Keratinocyte (primary cell): Measurements from ENCODE around the gene SAMD3. TPM values are rescaled to one million over a fixed set of nuclear protein-coding genes. Genes with fewer than 3 reads are reported as not detected.

Source experiments
- DNase-seq: peaks from one replicate; pipeline ENCODE4 v3.0.0-alpha.2; 2011; ENCODE audit warnings: low read depth, missing footprints, low spot score
- FAIRE-seq: peaks from 2 replicates; lab custom pipeline; 2011; peaks lifted over from hg19 to GRCh38; lab: Jason Lieb, UNC
- H2AFZ ChIP-seq: 2 replicates; pipeline ENCODE4 v1.6.0; 2012; ENCODE audit warnings: low read length, control low read depth, inconsistent platforms; ENCODE audit not compliant: control insufficient read depth
- H3K27ac ChIP-seq: 2 replicates; pipeline ENCODE4 v1.5.1; 2011; ENCODE audit warnings: low read length; ENCODE audit not compliant: control insufficient read depth, insufficient read depth
- H3K27me3 ChIP-seq: 3 replicates; pipeline ENCODE4 v1.6.0; 2011; ENCODE audit warnings: low read length; ENCODE audit not compliant: control insufficient read depth, insufficient read depth; ENCODE audit errors: extremely low read depth
- H3K36me3 ChIP-seq, 2 experiments: 2 replicates in 1 of 2; 3 replicates in 1 of 2; pipeline ENCODE4 v1.5.1; 2011; ENCODE audit warnings: low read length in 2 of 2, mild to moderate bottlenecking in 1 of 2; ENCODE audit not compliant: control insufficient read depth in 2 of 2, insufficient read depth in 2 of 2; ENCODE audit errors: extremely low read depth in 1 of 2
- H3K4me1 ChIP-seq: 3 replicates; pipeline ENCODE4 v1.5.1; 2011; ENCODE audit warnings: low read length; ENCODE audit not compliant: control insufficient read depth, insufficient read depth; ENCODE audit errors: extremely low read depth
- H3K4me2 ChIP-seq: 3 replicates; pipeline ENCODE4 v1.6.0; 2011; ENCODE audit warnings: low read depth, low read length; ENCODE audit not compliant: control insufficient read depth, insufficient read depth; ENCODE audit errors: extremely low read depth
- H3K4me3 ChIP-seq, 3 experiments: fragments of 200-600 bp in 1 of 3; sonication (generic) in 1 of 3; 2 replicates in 2 of 3; 3 replicates in 1 of 3; pipeline ENCODE4 v1.5.1; 2011 to 2016; ENCODE audit warnings: low read length in 3 of 3, mild to moderate bottlenecking in 3 of 3, control low read depth in 2 of 3, inconsistent platforms in 1 of 3, low read depth in 1 of 3, mixed read lengths in 1 of 3, mixed run types in 1 of 3, moderate library complexity in 1 of 3; ENCODE audit not compliant: control insufficient read depth in 2 of 3, insufficient read depth in 2 of 3; ENCODE audit errors: extremely low read depth in 1 of 3
- H3K79me2 ChIP-seq: 2 replicates; pipeline ENCODE4 v1.6.0; 2012; ENCODE audit warnings: low read length; ENCODE audit not compliant: control insufficient read depth, insufficient read depth
- H3K9ac ChIP-seq: 3 replicates; pipeline ENCODE4 v1.6.0; 2011; ENCODE audit warnings: low read length; ENCODE audit not compliant: control insufficient read depth, insufficient read depth; ENCODE audit errors: extremely low read depth
- H3K9me1 ChIP-seq: 3 replicates; pipeline ENCODE4 v1.6.0; 2011; ENCODE audit warnings: low read length; ENCODE audit not compliant: control insufficient read depth, insufficient read depth; ENCODE audit errors: extremely low read depth
- H3K9me3 ChIP-seq: 2 replicates; pipeline ENCODE4 v1.5.1; 2012; ENCODE audit warnings: low read depth, low read length; ENCODE audit not compliant: control insufficient read depth
- H4K20me1 ChIP-seq: 3 replicates; pipeline ENCODE4 v1.6.0; 2011; ENCODE audit warnings: low read length; ENCODE audit not compliant: control insufficient read depth, insufficient read depth; ENCODE audit errors: extremely low read depth
- EZH2 ChIP-seq: IDR thresholded peaks from one replicate; pipeline ENCODE4 v1.6.1; 2012; ENCODE audit warnings: inconsistent platforms, mild to moderate bottlenecking, low read length, moderate library complexity
- dilution Hi-C: fragments of 300-500 bp; cut with MboI; formaldehyde crosslinking; loops from one replicate; pipeline ENCODE4 v1.7.0; 2020; ENCODE audit warnings: low sequenced_read_pairs; ENCODE audit not compliant: extremely low pct_ligation_motif_present
- polyA plus RNA-seq, 5 experiments: library from polyadenylated mRNA; depleted of rRNA in 3 of 5; stranded (reverse) in 3 of 5; stranded (forward) in 1 of 5; unstranded in 1 of 5; fragments of >200 nt; gene quantifications; 1 replicate in 1 of 5; 2 replicates in 3 of 5; 3 replicates in 1 of 5; pipeline versions ENCODE4 v1.2.1 to v1.2.3, GENCODE V29; 2011 to 2012; ENCODE audit warnings: missing spikeins in 2 of 5, low read depth in 1 of 5, low replicate concordance in 1 of 5
- TF ChIP-seq, protein P1 (sequence below), 3 experiments: IDR thresholded peaks in 1 of 3; conservative IDR thresholded peaks in 1 of 3; optimal IDR thresholded peaks in 1 of 3; 2 replicates in 2 of 3; 3 replicates in 1 of 3; pipeline versions ENCODE3 to v1.5.1; 2011; ENCODE audit warnings: low read length in 3 of 3, mild to moderate bottlenecking in 3 of 3, moderate library complexity in 2 of 3, control low read depth in 1 of 3, inconsistent platforms in 1 of 3; ENCODE audit not compliant: insufficient read depth in 2 of 3; ENCODE audit errors: extremely low read depth in 1 of 3

SAMD3 gene
- polyA plus RNA-seq, 1 donor (not counting 4 experiments of a cell fraction or from before 2014, with no cell fraction given) = 5.4 TPM

GRCh38 chr6:130204322-130204721 lies 18.4 kb downstream of the SAMD3 start:
- no peaks in the 10 kb centered on the region for H4K20me1 ChIP-seq
- H3K4me3 ChIP-seq = no peak overlapping the region
- FAIRE-seq (no peak), DNase-seq (no peak)
- no peaks in the 10 kb centered on the region for H3K79me2 ChIP-seq
- H2AFZ ChIP-seq = no peak overlapping the region
- no peaks in the 10 kb centered on the region for H3K27me3 ChIP-seq
- H3K4me1 ChIP-seq = no peaks in the 10 kb centered on the region
- no peaks in the 10 kb centered on the region for H3K36me3 ChIP-seq
- no peak for TF ChIP-seq EZH2
- TF ChIP-seq, protein P1, sequence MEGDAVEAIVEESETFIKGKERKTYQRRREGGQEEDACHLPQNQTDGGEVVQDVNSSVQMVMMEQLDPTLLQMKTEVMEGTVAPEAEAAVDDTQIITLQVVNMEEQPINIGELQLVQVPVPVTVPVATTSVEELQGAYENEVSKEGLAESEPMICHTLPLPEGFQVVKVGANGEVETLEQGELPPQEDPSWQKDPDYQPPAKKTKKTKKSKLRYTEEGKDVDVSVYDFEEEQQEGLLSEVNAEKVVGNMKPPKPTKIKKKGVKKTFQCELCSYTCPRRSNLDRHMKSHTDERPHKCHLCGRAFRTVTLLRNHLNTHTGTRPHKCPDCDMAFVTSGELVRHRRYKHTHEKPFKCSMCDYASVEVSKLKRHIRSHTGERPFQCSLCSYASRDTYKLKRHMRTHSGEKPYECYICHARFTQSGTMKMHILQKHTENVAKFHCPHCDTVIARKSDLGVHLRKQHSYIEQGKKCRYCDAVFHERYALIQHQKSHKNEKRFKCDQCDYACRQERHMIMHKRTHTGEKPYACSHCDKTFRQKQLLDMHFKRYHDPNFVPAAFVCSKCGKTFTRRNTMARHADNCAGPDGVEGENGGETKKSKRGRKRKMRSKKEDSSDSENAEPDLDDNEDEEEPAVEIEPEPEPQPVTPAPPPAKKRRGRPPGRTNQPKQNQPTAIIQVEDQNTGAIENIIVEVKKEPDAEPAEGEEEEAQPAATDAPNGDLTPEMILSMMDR (optimal IDR thresholded peaks at IDR 0.05 in 1 of 3, IDR thresholded peaks at IDR 0.05 in 1 of 3, conservative IDR thresholded peaks at IDR 0.05 in 1 of 3; ENCODE audit: extremely low read depth in 1 of 3, insufficient read depth in 2 of 3, low read length in 3 of 3) = no peak
- no peak overlapping the region for H3K27ac ChIP-seq
- no peak overlapping the region for H3K4me2 ChIP-seq
- H3K9me3 ChIP-seq = no peaks in the 10 kb centered on the region
- dilution Hi-C loops = no loop called here
- H3K9ac ChIP-seq = no peak overlapping the region
- no peaks in the 10 kb centered on the region for H3K9me1 ChIP-seq

- Histone ChIP-seq H3K4me1 (no peaks in the 10 kb centered on the region), H3K4me2 (no peak overlapping the region), H3K27me3 (no peaks in the 10 kb centered on the region), H3K9me1 (no peaks in the 10 kb centered on the region), H3K79me2 (no peaks in the 10 kb centered on the region), H3K27ac (no peak overlapping the region), H3K36me3 (no peaks in the 10 kb centered on the region), H3K4me3 (no peak overlapping the region), H2AFZ (no peak overlapping the region), H3K9me3 (no peaks in the 10 kb centered on the region), H3K9ac (no peak overlapping the region), H4K20me1 (no peaks in the 10 kb centered on the region)
- TF ChIP-seq, protein P1 (optimal IDR thresholded peaks at IDR 0.05 in 1 of 3, IDR thresholded peaks at IDR 0.05 in 1 of 3, conservative IDR thresholded peaks at IDR 0.05 in 1 of 3; ENCODE audit: extremely low read depth in 1 of 3, insufficient read depth in 2 of 3, low read length in 3 of 3) = no peak
- no peak for TF ChIP-seq EZH2
- no peak for DNase-seq
- dilution Hi-C loops = no loop called here
- no peak for FAIRE-seq
These were observed 19.4 kb downstream of the SAMD3 start for GRCh38 chr6:130203370-130203769.
